Activated naive CD8-positive, alpha-beta T cell treated with anti-CD3 and anti-CD28 coated beads for 36 hours (primary cell): ENCODE data around the gene SHQ1. TPM values are rescaled to one million over a fixed set of nuclear protein-coding genes. Genes with fewer than 3 reads are reported as not detected.
"Not testable (repeated sequence)": the region's sequence is repeated elsewhere in the genome, so short reads cannot be mapped to it uniquely, and the experiment has no call there.

Experiments
- DNase-seq: peaks from one replicate; pipeline ENCODE4 v3.0.0; 2021
- H3K27ac Mint-ChIP-seq: one replicate; pipeline ENCODE4 v1.8.0; 2022; ENCODE audit warnings: mild to moderate bottlenecking, moderate library complexity, mixed read lengths
- H3K27me3 Mint-ChIP-seq: one replicate; pipeline ENCODE4 v1.8.0; 2022; ENCODE audit warnings: mild to moderate bottlenecking, mixed read lengths
- H3K36me3 Mint-ChIP-seq: one replicate; pipeline ENCODE4 v1.8.0; 2021; ENCODE audit warnings: mild to moderate bottlenecking, mixed read lengths
- H3K4me1 Mint-ChIP-seq: one replicate; pipeline ENCODE4 v1.8.0; 2021; ENCODE audit warnings: mixed read lengths
- H3K4me3 Mint-ChIP-seq: one replicate; pipeline ENCODE4 v1.8.0; 2022; ENCODE audit warnings: mild to moderate bottlenecking, moderate library complexity, mixed read lengths
- H3K9me3 Mint-ChIP-seq: one replicate; pipeline ENCODE4 v1.8.0; 2022; ENCODE audit warnings: mixed read lengths
- total RNA-seq, 2 experiments: library from RNA; stranded (reverse); gene quantifications; one replicate each; pipeline ENCODE4 v1.2.3, GENCODE V29; 2021

SHQ1 gene
- total RNA-seq, 2 experiments from 2014 or later = 38.9 to 40.0 TPM

- Mint-ChIP-seq H3K36me3 (peaks cover 10% of the 10 kb centered on the region), H3K9me3 (peaks cover 6% of the 10 kb centered on the region)
- no peak for DNase-seq
Observed at GRCh38 chr3:72728329-72728889, 119.8 kb downstream of the SHQ1 start.

DNA sequence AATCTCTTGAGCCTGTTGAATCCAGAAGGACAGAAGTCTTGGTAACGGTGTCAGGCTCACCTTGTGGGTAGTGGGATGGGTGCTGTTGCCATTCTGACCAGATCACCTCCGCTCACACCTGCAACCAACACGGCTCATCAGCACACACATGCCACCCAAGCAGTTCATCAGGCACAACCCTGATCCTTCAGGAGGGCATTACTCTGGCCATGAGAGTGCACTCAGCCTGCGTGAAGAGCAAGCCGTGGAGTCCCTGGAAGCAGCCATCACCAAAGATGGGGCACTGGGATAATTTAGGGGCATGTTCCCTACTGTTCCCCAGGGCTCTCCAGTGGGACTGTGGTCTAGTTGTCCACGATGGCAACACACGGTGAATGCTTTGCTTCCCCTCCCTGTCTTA, 120.5 kb downstream of the SHQ1 start:
- Mint-ChIP-seq H3K9me3 (peaks cover 3% of the 10 kb centered on the region), H3K27ac (no peak overlapping the region), H3K4me3 (no peak overlapping the region), H3K36me3 (peaks cover 7% of the 10 kb centered on the region), H3K27me3 (no peaks in the 10 kb centered on the region), H3K4me1 (peaks cover 14% of the 10 kb centered on the region)
- DNase-seq = no peak

More at GRCh38 chr3:72728329-72728889, 119.8 kb downstream of the SHQ1 start:
- Mint-ChIP-seq H3K27me3 (no peaks in the 10 kb centered on the region), H3K4me3 (no peak overlapping the region), H3K4me1 (peaks cover 8% of the 10 kb centered on the region), H3K27ac (no peak overlapping the region)

GRCh38 chr3:72727172-72727571, 121.1 kb downstream of the SHQ1 start:
- no peak overlapping the region for H3K4me3 Mint-ChIP-seq
- no peak overlapping the region for H3K27ac Mint-ChIP-seq
- no peaks in the 10 kb centered on the region for H3K27me3 Mint-ChIP-seq
- peaks cover 3% of the 10 kb centered on the region for H3K9me3 Mint-ChIP-seq
- peaks cover 15% of the 10 kb centered on the region for H3K4me1 Mint-ChIP-seq
- no peak for DNase-seq
- peaks cover 5% of the 10 kb centered on the region for H3K36me3 Mint-ChIP-seq

- peaks cover 5% of the 10 kb centered on the region for H3K36me3 Mint-ChIP-seq
- H3K27ac Mint-ChIP-seq = no peak overlapping the region
- H3K9me3 Mint-ChIP-seq = no peaks in the 10 kb centered on the region
- H3K4me3 Mint-ChIP-seq = no peak overlapping the region
- H3K27me3 Mint-ChIP-seq = no peaks in the 10 kb centered on the region
- peaks cover 15% of the 10 kb centered on the region for H3K4me1 Mint-ChIP-seq
- DNase-seq = no peak
Observed at GRCh38 chr3:72725229-72725628, 123.0 kb downstream of the SHQ1 start.

DNA sequence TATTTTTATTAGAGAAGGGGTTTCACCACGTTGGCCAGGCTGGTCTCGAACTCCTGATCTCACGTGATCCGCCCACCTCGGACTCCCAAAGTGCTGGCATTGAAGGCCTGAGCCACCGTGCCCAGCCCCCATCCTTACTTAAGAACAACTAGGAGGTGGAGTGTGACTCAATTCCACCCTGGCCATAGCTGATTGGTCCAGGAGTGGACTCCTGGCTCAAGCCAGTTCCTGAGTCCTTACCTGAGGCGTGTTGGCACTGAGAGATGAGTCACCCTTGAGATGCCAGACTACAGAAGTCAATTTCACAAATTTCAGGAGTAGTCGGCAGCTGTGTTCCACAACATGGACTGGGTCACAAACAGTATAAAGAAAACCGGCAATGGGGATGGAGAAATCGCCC, 124.2 kb downstream of the SHQ1 start:
- Mint-ChIP-seq H3K4me3 (no peak overlapping the region), H3K36me3 (peaks cover 5% of the 10 kb centered on the region), H3K4me1 (peaks cover 15% of the 10 kb centered on the region)

DNA sequence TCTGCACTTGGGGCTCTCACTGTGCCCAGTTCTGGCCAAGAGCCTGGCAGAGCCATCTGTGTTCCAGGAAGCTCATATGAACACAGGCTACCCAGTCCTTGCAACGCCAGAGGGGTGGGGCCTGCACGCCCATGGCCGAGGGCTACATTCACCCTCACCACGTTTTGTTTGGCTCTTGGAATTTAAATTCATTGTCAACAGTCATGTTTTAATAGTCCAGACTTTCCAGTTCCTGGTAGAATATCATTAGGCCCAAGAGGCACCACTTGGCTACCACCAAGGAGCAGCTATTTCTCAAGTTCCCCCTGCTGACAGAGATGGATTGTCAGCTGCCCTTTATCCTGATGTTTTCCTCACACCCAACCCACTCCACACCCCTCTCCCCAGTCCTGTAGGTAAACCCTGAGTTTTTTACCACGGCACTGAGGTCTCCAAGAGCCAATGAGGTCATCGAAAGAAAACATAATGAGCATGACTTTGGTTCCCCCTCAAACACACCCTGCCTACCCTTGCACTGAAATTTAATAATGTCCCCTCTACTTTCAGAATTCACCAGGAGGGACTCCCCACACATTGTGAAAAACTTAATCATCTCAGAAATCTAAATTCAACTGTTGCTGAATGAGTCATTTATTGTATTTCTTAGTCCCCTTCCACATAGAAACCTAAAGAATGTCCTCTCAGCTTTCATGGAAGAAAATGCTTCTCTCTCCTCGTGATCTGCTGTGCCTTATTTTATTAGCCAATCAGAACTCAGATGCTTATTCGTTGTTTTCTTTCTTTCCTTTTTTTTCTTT, 125.1 kb downstream of the SHQ1 start:
- no peaks in the 10 kb centered on the region for H3K27me3 Mint-ChIP-seq
- H3K4me3 Mint-ChIP-seq = no peak overlapping the region
- DNase-seq = peak; percentile 26
- no peaks in the 10 kb centered on the region for H3K9me3 Mint-ChIP-seq
- H3K4me1 Mint-ChIP-seq = peaks cover 15% of the 10 kb centered on the region
- H3K36me3 Mint-ChIP-seq = peaks cover 5% of the 10 kb centered on the region
- peak overlapping the region; percentile 86 for H3K27ac Mint-ChIP-seq

More for the DNA sequence above, 124.2 kb downstream of the SHQ1 start:
- peak overlapping the region; percentile 45 for H3K27ac Mint-ChIP-seq
- no peaks in the 10 kb centered on the region for H3K27me3 Mint-ChIP-seq
- H3K9me3 Mint-ChIP-seq = no peaks in the 10 kb centered on the region
- no peak for DNase-seq

DNA sequence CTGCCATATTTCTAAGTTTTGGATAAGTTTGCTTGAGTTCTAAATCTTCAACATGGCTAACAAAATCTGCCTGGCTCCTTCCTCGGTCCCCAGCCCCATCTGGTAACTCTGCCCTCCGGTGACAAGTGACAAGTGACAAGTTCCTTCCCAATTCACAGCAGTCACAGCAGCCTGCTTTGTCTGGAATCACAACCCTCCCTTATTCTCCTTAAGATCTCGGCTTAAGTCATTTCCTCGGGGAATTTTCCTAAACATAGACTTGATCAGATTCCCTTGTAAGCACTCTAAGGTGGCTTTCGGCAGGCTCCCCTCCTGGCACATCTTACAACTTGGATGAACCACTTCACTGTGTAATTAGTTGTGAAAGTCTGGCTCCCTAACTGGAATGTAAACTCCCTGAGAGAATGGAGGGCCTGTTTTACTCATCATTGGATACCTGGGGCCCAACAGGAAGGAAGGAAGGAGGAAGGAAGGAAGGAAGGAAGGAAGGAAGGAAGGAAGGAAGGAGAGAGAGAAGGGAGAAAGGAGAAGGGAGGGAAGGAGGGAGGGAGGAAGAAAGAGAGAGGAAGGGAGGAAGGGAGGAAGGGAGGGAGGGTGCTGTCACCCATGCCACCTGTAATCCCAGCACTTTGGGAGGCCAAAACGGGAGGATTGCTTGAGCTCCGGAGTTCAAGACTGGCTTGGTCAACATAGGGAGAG, 126.4 kb downstream of the SHQ1 start:
- Mint-ChIP-seq H3K4me1 (peaks cover 15% of the 10 kb centered on the region), H3K27ac (no peak overlapping the region), H3K27me3 (no peaks in the 10 kb centered on the region), H3K36me3 (peaks cover 5% of the 10 kb centered on the region), H3K9me3 (no peaks in the 10 kb centered on the region), H3K4me3 (no peak overlapping the region)
- no peak for DNase-seq

DNA sequence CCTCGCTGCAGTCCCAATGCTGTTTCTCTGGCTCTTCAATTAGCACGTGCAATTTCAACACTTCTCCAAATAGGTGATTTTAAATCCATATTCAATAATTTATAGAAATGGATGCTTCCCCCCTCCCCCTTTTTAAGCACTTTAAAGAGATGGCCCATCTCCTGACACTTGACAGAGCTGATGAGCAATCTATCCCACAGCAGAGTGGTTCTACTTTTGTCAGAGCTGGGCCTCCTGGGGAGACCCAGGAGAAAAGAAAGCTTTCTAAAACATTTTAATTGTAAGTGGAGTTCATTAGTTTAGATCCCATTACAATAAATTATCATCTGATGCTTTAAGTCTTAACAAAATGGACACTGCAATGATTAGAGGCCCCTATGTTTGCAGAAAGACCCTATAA, 127.7 kb downstream of the SHQ1 start:
- Mint-ChIP-seq H3K4me1 (peaks cover 15% of the 10 kb centered on the region), H3K27ac (no peak overlapping the region), H3K9me3 (peaks cover 5% of the 10 kb centered on the region), H3K36me3 (peaks cover 10% of the 10 kb centered on the region), H3K27me3 (no peaks in the 10 kb centered on the region), H3K4me3 (no peak overlapping the region)
- no peak for DNase-seq

GRCh38 chr3:72719137-72719536, 129.1 kb downstream of the SHQ1 start:
- Mint-ChIP-seq H3K27me3 (no peaks in the 10 kb centered on the region), H3K27ac (no peak overlapping the region), H3K4me3 (peak overlapping the region; percentile 37), H3K9me3 (peaks cover 10% of the 10 kb centered on the region), H3K4me1 (peaks cover 13% of the 10 kb centered on the region), H3K36me3 (peaks cover 10% of the 10 kb centered on the region)
- no peak for DNase-seq

DNA sequence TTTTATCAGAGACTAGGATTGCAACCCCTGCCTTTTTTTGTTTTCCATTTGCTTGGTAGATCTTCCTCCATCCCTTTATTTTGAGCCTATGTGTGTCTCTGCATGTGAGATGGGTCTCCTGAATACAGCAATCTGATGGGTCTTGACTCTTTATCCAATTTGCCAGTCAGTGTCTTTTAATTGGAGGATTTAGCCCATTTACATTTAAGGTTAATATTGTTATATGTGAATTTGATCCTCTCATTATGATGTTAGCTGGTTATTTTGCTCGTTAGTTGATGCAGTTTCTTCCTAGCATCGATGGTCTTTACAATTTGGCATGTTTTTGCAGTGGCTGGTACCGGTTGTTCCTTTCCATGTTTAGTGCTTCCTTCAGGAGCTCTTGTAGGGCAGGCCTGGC, 134.1 kb downstream of the SHQ1 start:
- not testable (repeated sequence) for DNase-seq, H3K27me3 Mint-ChIP-seq, H3K27ac Mint-ChIP-seq, H3K4me1 Mint-ChIP-seq, H3K4me3 Mint-ChIP-seq
- H3K36me3 Mint-ChIP-seq = peaks cover 13% of the 10 kb centered on the region
- peaks cover 18% of the 10 kb centered on the region for H3K9me3 Mint-ChIP-seq

DNA sequence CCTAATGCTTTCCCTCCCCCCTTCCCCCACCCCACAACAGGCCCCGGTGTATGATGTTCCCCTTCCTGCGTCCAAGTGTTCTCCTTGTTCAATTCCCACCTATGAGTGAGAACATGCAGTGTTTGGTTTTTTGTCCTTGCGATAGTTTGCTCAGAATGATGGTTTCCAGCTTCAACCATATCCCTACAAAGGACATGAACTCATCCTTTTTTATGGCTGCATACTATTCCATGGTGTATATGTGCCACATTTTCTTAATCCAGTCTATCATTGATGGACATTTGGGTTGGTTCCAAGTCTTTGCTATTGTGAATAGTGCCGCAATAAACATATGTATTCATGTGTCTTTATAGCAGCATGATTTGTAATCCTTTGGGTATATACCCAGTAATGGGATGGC, 137.8 kb downstream of the SHQ1 start:
- H3K9me3 Mint-ChIP-seq = peaks cover 14% of the 10 kb centered on the region
- not testable (repeated sequence) for H3K4me3 Mint-ChIP-seq, H3K27ac Mint-ChIP-seq, H3K4me1 Mint-ChIP-seq, H3K27me3 Mint-ChIP-seq, DNase-seq, H3K36me3 Mint-ChIP-seq

GRCh38 chr3:72708441-72708840, 139.8 kb downstream of the SHQ1 start:
- H3K4me3 Mint-ChIP-seq = no peak overlapping the region
- H3K4me1 Mint-ChIP-seq = no peaks in the 10 kb centered on the region
- H3K9me3 Mint-ChIP-seq = peaks cover 7% of the 10 kb centered on the region
- H3K36me3 Mint-ChIP-seq = peaks cover 2% of the 10 kb centered on the region
- no peak overlapping the region for H3K27ac Mint-ChIP-seq
- H3K27me3 Mint-ChIP-seq = no peaks in the 10 kb centered on the region
- no peak for DNase-seq

GRCh38 chr3:72702997-72703396, 145.2 kb downstream of the SHQ1 start:
- DNase-seq = no peak
- Mint-ChIP-seq H3K4me3 (no peak overlapping the region), H3K27ac (no peak overlapping the region), H3K36me3 (no peaks in the 10 kb centered on the region), H3K9me3 (no peaks in the 10 kb centered on the region), H3K4me1 (no peaks in the 10 kb centered on the region), H3K27me3 (no peaks in the 10 kb centered on the region)

DNA sequence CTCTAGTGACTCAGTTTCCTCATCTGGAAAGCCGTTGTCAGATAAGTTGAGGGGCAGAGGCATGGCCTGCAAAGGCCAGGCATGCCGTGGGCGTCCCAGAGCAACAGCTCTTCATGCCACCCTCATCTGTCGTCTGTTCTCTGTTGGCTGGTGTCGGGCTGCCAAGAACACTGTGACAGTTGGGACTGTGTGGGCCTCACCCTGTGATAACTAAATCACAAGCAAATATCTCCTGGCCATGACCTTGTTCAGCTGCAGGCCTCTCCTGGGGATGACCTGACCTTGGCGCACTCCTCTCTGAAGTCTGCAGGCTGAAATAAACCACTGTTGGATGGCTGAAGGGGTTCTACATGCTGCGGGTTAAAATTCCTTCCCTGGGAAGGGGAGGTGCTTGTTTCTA, 145.9 kb downstream of the SHQ1 start:
- no peak for DNase-seq
- Mint-ChIP-seq H3K27me3 (no peaks in the 10 kb centered on the region), H3K9me3 (no peaks in the 10 kb centered on the region), H3K27ac (no peak overlapping the region), H3K4me3 (no peak overlapping the region), H3K36me3 (no peaks in the 10 kb centered on the region), H3K4me1 (no peaks in the 10 kb centered on the region)

GRCh38 chr3:72700106-72700505, 148.1 kb downstream of the SHQ1 start:
- Mint-ChIP-seq H3K4me3 (no peak overlapping the region), H3K36me3 (no peaks in the 10 kb centered on the region), H3K4me1 (no peaks in the 10 kb centered on the region), H3K27me3 (no peaks in the 10 kb centered on the region), H3K27ac (no peak overlapping the region), H3K9me3 (no peaks in the 10 kb centered on the region)
- DNase-seq = no peak
